Measurements from ENCODE around the gene WWOX. TPM values are rescaled to one million over a fixed set of nuclear protein-coding genes. Genes with fewer than 3 reads are reported as not detected.

WWOX gene
- total and polyA plus RNA-seq, 2 of the 4 experiments (the other 2 are of a cell fraction): 2.7 to 5.4 TPM

DNA sequence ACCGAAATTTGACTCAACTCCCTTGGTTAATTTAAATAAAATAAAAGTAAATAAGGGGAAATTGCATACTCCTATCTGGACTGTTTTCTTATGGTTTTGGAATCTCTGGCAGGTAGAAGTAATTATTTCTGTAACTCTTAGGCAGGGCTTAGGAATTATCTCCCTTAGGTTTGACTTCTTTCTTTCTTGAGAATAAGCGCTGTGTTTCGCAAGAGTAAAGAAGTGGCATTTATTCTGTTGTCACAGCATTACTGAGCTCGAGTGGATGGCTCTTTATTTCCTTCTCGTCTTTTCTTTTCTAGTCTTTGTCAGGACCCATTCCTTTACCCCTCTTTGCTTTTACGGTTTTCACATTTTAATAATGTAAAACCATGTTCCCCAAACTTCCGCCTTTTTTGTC, 633.2 kb downstream of the WWOX start:
- dilution Hi-C loops (cut with HindIII; ENCODE audit: low sequenced_read_pairs, unreplicated experiment): no loop called here
- H3K18ac ChIP-seq (ENCODE audit: low read depth, low read length): no peak overlapping the region
- no peak overlapping the region for H3K14ac ChIP-seq (replicated peaks; ENCODE audit: low read depth, low read length)
- H3K9ac ChIP-seq (ENCODE audit: low read depth, low read length): no peak overlapping the region
- no peak overlapping the region for H2BK120ac ChIP-seq (ENCODE audit: low read depth, low read length)
- no peaks in the 10 kb centered on the region for H3K9me1 ChIP-seq (ENCODE audit: insufficient read depth, low read length)
- H3K4me1 ChIP-seq (ENCODE audit: control insufficient read depth, insufficient read depth, low read length): no peaks in the 10 kb centered on the region
- no peak overlapping the region for H2AK5ac ChIP-seq (ENCODE audit: low read depth, low read length)
- H3K36me3 ChIP-seq (ENCODE audit: control insufficient read depth, insufficient read depth, low read length): no peaks in the 10 kb centered on the region
- in situ Hi-C loops (cut with MboI; ENCODE audit: low sequenced_read_pairs): no loop called here
- H2BK5ac ChIP-seq (ENCODE audit: low read depth, low read length, poor library complexity, severe bottlenecking): no peak overlapping the region
- no peak overlapping the region for H3K4ac ChIP-seq (ENCODE audit: low read depth, low read length)
- H2AFZ ChIP-seq (replicated peaks; ENCODE audit: low read length, poor library complexity): no peak overlapping the region
- no peaks in the 10 kb centered on the region for H4K20me1 ChIP-seq (ENCODE audit: insufficient read depth, low read length)
- H3K9me3 ChIP-seq (ENCODE audit: control insufficient read depth, insufficient read depth, low read length): peaks cover 17% of the 10 kb centered on the region
- no peak overlapping the region for H4K91ac ChIP-seq (ENCODE audit: insufficient read depth, low read depth, low read length)
- ATAC-seq (ENCODE audit: low read depth): no peak
- no peak overlapping the region for H2AK9ac ChIP-seq (replicated peaks; ENCODE audit: low read depth, low read length, poor library complexity)
- intact Hi-C loops (cut with micrococcal nuclease): no loop called here
- no peak for DNase-seq
- H3K79me1 ChIP-seq (ENCODE audit: low read depth in 1 of 2, low read length in 2 of 2): no peaks in the 10 kb centered on the region
- no peak overlapping the region for H2BK15ac ChIP-seq (ENCODE audit: low read depth, low read length)
- H3K4me3 ChIP-seq (ENCODE audit: insufficient read depth, low read depth, low read length): no peak overlapping the region
- TF ChIP-seq SMC3 (IDR thresholded peaks at IDR 0.05; ENCODE audit: low read depth, low read length) (no peak), RFX5 (IDR thresholded peaks at IDR 0.05; ENCODE audit: low read depth, low read length) (no peak), CEBPB (IDR thresholded peaks at IDR 0.05; ENCODE audit: low read depth, low read length) (0 out of 2 replicates have a peak, but pooled peaks have one; percentile 19), NFE2L2 (IDR thresholded peaks at IDR 0.05; ENCODE audit: low read depth, low read length) (no peak), CHD1 (IDR thresholded peaks at IDR 0.05; ENCODE audit: low read depth, low read length) (no peak)
- TF ChIP-seq, protein P1, sequence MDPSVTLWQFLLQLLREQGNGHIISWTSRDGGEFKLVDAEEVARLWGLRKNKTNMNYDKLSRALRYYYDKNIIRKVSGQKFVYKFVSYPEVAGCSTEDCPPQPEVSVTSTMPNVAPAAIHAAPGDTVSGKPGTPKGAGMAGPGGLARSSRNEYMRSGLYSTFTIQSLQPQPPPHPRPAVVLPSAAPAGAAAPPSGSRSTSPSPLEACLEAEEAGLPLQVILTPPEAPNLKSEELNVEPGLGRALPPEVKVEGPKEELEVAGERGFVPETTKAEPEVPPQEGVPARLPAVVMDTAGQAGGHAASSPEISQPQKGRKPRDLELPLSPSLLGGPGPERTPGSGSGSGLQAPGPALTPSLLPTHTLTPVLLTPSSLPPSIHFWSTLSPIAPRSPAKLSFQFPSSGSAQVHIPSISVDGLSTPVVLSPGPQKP (IDR thresholded peaks at IDR 0.05; ENCODE audit: borderline replicate concordance, low read depth, low read length): no peak
- BruUV-seq (replicated peaks): no TSS peak
- H3K23ac ChIP-seq (ENCODE audit: low read depth, low read length): no peak overlapping the region
- H4K8ac ChIP-seq (ENCODE audit: low read depth in 2 of 2, low read length in 2 of 2): no peak overlapping the region
- WGBS, 2 experiments (ENCODE audit: extremely low coverage in 2 of 2, insufficient read length in 1 of 2): no CpG with 5 or more reads among the region's 7 CpGs
- no peak overlapping the region for H4K5ac ChIP-seq (ENCODE audit: low read depth, low read length)
- no peak overlapping the region for H3K56ac ChIP-seq (ENCODE audit: extremely low read depth, insufficient read depth, low read length)
- ChIA-PET POLR2A (ENCODE audit: unreplicated experiment) (no interaction called here), CTCF (no interaction called here)
- no peak overlapping the region for H3K4me2 ChIP-seq (ENCODE audit: low read depth, low read length)
- H3K27ac ChIP-seq (ENCODE audit: insufficient read depth, low read length): no peak overlapping the region
- no peaks in the 10 kb centered on the region for H3K27me3 ChIP-seq (ENCODE audit: control insufficient read depth, insufficient read depth, low read length)
- H2BK20ac ChIP-seq (ENCODE audit: low read depth, low read length): no peak overlapping the region
